SH-SY5Y (cell line): ENCODE measurements around the gene UBAP1L.

Experiments
- GATA2 ChIP-seq: IDR thresholded peaks from 2 replicates; pipeline ENCODE4 v1.6.1; 2011; ENCODE audit warnings: mild to moderate bottlenecking, low read depth, low read length
- GATA3 ChIP-seq: IDR thresholded peaks from 2 replicates; pipeline ENCODE4 v1.6.1; 2011; ENCODE audit warnings: low read depth, mild to moderate bottlenecking, low read length, moderate library complexity

DNA sequence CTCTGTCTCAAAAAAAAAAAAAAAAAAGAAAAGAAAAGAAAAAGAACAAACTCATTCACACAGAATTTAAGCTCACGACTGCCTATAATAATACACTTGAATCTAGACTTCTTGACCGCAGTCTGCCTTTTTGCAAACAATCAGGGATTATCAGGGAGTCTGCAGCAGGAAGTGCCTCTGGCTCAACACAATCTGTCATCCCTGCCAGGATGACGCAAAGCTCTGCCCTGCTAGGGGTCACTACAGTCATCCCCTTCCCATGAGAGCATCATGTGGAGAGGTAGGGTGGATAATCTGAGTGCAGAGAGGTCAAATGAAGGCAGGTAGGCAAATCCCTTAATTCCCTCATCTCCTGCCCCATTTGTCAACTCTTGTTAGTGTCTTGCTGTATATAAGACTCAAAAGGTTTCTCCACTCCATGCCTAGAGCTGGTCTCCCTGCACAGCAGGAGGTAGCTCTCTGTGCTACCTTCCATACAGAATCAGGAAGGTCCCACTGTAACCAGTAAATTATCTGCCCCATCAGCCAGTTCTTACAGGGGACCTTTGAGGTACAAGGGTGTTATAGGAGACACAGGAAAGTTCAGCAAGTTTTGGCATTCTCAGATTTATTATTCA is 4.2 kb downstream of the UBAP1L start:
- TF ChIP-seq GATA2 = no peak
- no peak for TF ChIP-seq GATA3
